ENCODE measurements around the gene GBA3. TPM values are rescaled to one million over a fixed set of nuclear protein-coding genes. Genes with fewer than 3 reads are reported as not detected.

Gene GBA3
- total RNA-seq, 2 donors from 2014 or later: 0.26 TPM; not detected in 1

DNA sequence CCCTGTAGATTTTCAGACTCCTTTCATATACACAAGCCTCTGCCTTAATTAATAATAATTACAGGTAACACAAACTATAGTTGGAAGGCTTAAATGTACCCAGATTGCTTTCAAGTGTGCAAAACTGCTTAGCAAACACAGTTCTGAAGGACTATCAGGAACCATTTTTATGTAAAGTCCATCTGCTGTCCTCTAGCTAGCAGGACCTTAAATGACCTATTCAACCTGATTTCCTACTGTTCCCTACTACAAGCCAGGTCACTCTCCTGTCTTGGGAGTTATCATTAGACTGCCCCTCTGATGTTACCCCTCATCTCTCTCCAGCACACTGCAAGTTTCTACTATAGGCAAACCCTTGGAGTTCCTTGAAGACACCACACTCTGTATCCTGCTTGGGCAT lies 157.3 kb downstream of the GBA3 start:
- TF ChIP-seq, protein P1, sequence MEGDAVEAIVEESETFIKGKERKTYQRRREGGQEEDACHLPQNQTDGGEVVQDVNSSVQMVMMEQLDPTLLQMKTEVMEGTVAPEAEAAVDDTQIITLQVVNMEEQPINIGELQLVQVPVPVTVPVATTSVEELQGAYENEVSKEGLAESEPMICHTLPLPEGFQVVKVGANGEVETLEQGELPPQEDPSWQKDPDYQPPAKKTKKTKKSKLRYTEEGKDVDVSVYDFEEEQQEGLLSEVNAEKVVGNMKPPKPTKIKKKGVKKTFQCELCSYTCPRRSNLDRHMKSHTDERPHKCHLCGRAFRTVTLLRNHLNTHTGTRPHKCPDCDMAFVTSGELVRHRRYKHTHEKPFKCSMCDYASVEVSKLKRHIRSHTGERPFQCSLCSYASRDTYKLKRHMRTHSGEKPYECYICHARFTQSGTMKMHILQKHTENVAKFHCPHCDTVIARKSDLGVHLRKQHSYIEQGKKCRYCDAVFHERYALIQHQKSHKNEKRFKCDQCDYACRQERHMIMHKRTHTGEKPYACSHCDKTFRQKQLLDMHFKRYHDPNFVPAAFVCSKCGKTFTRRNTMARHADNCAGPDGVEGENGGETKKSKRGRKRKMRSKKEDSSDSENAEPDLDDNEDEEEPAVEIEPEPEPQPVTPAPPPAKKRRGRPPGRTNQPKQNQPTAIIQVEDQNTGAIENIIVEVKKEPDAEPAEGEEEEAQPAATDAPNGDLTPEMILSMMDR (IDR thresholded peaks at IDR 0.05): no peak
- no peak for TF ChIP-seq POLR2A (IDR thresholded peaks at IDR 0.05)
- Histone ChIP-seq H3K27ac (no peak overlapping the region), H3K27me3 (no peaks in the 10 kb centered on the region), H3K36me3 (replicated peaks in 1 of 2; ENCODE audit: insufficient read depth in 1 of 2, low read depth in 2 of 2) (no peaks in the 10 kb centered on the region), H3K4me3 (no peak overlapping the region), H3K9me3 (no peaks in the 10 kb centered on the region), H3K4me1 (no peaks in the 10 kb centered on the region)
- intact Hi-C loops (cut with DNase I): no loop called here
- DNase-seq (no peak), ATAC-seq (no peak)

DNA sequence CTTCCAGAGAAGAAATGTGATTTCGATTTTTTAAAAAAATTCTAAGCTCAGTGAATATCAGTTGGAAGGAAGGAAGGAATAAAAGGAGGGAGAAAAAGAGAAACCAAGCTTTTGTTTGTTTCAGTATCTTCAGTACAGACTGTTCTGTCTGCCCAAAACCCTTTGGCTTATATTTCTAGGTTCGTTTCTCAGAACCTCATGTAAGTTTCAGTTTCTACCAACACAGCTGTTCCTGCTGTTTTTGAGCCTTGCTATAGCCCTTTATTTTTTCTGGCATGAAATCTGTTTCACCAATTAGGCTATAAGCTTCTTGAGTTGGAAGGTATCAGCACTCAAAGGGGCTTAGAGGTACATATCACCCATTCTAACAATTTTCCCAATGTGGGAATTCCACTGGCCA lies 157.9 kb downstream of the GBA3 start:
- Histone ChIP-seq H3K4me3 (no peak overlapping the region), H3K27ac (no peak overlapping the region), H3K4me1 (no peaks in the 10 kb centered on the region), H3K36me3 (replicated peaks in 1 of 2; ENCODE audit: insufficient read depth in 1 of 2, low read depth in 2 of 2) (no peaks in the 10 kb centered on the region), H3K9me3 (no peaks in the 10 kb centered on the region), H3K27me3 (no peaks in the 10 kb centered on the region)
- intact Hi-C loops (cut with DNase I): no loop called here
- DNase-seq (no peak), ATAC-seq (no peak)
- no peak for TF ChIP-seq POLR2A (IDR thresholded peaks at IDR 0.05)
- TF ChIP-seq, protein P1 (IDR thresholded peaks at IDR 0.05): no peak
- WGBS, 2 donors: 33 to 37% methylated on average over 2 of the region's 2 CpGs

- no peak for DNase-seq
- TF ChIP-seq, protein P1 (IDR thresholded peaks at IDR 0.05): no peak
- TF ChIP-seq POLR2A (IDR thresholded peaks at IDR 0.05): no peak
- no peaks in the 10 kb centered on the region for H3K9me3 ChIP-seq
- no peak overlapping the region for H3K27ac ChIP-seq
- 74 to 84% methylated on average over 2 of the region's 2 CpGs for WGBS, 2 donors
- H3K4me1 ChIP-seq: no peaks in the 10 kb centered on the region
- H3K36me3 ChIP-seq (replicated peaks in 1 of 2; ENCODE audit: insufficient read depth in 1 of 2, low read depth in 2 of 2): no peaks in the 10 kb centered on the region
- intact Hi-C loops (cut with DNase I): no loop called here
- no peak overlapping the region for H3K4me3 ChIP-seq
- H3K27me3 ChIP-seq: no peaks in the 10 kb centered on the region
- no peak for ATAC-seq
These were observed 164.7 kb downstream of the GBA3 start for GRCh38 chr4:22857411-22857810.

- H3K4me1 ChIP-seq: no peaks in the 10 kb centered on the region
- 41 to 56% methylated on average over 2 of the region's 2 CpGs for WGBS, 2 donors
- H3K4me3 ChIP-seq: no peak overlapping the region
- ATAC-seq: no peak
- intact Hi-C loops (cut with DNase I): no loop called here
- no peak for DNase-seq
- no peaks in the 10 kb centered on the region for H3K36me3 ChIP-seq (replicated peaks in 1 of 2; ENCODE audit: insufficient read depth in 1 of 2, low read depth in 2 of 2)
- no peaks in the 10 kb centered on the region for H3K9me3 ChIP-seq
- no peak for TF ChIP-seq POLR2A (IDR thresholded peaks at IDR 0.05)
- TF ChIP-seq, protein P1 (IDR thresholded peaks at IDR 0.05): no peak
- H3K27me3 ChIP-seq: no peaks in the 10 kb centered on the region
- no peak overlapping the region for H3K27ac ChIP-seq
These were observed 166.6 kb downstream of the GBA3 start for GRCh38 chr4:22859318-22859717.

Other genes with a start within 250 kb of the GBA3 start
- gene ADGRA3, start 176.9 kb upstream of the GBA3 start, total RNA-seq: 10 to 100 TPM; 29.3 to 45.9 TPM

All from body of pancreas (tissue), 4 donors.